Measurements from ENCODE around the gene SYNM. TPM values are rescaled to one million over a fixed set of nuclear protein-coding genes. Genes with fewer than 3 reads are reported as not detected.
"Not testable (repeated sequence)": the region's sequence is repeated elsewhere in the genome, so short reads cannot be mapped to it uniquely, and the experiment has no call there.

SYNM gene
- total RNA-seq, 4 donors from 2014 or later = 98.3 to 414 (median 158) TPM

DNA sequence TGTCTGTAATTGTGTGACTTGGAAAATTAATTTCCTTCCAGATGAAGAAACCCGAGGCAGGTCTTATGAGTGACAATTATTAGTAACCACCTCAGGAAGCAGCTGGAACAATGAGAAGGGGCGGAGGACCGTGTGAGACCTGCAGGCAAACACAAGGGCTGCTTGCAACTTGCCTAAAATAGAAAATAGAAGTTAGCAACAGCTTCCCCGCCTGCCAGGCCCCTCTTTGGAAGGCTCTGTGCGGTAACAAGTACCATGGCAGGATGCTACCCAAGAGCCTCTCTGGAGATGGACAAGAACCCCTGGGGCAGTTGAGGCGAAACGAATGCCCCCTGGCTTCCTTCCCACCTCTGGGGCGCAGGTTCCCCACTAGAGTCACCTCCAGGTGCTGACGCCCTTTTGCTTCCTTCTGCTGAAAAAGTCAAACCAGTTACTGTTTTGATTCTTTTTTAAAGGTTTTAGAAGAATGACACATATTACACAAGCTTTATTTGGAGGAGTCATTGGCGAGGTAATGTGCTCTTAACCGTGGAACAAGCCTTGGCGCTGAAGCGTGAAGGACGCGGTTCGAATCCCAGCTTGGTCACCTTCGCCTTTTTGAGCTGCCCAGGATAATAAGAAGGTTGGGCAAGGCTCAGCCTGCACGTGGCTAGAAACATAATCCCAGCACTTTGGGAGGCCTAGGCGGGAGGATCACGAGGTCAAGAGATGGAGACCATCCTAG lies 47.0 kb upstream of the SYNM start:
- H3K36me3 ChIP-seq = no peaks in the 10 kb centered on the region
- peak overlapping the region; percentile 64 to 90 (median 77) for H3K27ac ChIP-seq
- H3K9me3 ChIP-seq = no peaks in the 10 kb centered on the region
- DNase-seq = no peak
- WGBS, 2 donors (ENCODE audit: low coverage in 1 of 2) = 67 to 72% methylated on average over 14 to 20 of the region's 20 CpGs
- TF ChIP-seq, protein P1, sequence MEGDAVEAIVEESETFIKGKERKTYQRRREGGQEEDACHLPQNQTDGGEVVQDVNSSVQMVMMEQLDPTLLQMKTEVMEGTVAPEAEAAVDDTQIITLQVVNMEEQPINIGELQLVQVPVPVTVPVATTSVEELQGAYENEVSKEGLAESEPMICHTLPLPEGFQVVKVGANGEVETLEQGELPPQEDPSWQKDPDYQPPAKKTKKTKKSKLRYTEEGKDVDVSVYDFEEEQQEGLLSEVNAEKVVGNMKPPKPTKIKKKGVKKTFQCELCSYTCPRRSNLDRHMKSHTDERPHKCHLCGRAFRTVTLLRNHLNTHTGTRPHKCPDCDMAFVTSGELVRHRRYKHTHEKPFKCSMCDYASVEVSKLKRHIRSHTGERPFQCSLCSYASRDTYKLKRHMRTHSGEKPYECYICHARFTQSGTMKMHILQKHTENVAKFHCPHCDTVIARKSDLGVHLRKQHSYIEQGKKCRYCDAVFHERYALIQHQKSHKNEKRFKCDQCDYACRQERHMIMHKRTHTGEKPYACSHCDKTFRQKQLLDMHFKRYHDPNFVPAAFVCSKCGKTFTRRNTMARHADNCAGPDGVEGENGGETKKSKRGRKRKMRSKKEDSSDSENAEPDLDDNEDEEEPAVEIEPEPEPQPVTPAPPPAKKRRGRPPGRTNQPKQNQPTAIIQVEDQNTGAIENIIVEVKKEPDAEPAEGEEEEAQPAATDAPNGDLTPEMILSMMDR (IDR thresholded peaks at IDR 0.05) = no peak
- no peak for TF ChIP-seq EP300 (IDR thresholded peaks at IDR 0.05; ENCODE audit: low read depth)
- no peak for TF ChIP-seq POLR2AphosphoS5 (IDR thresholded peaks at IDR 0.05)
- H3K27me3 ChIP-seq = peaks cover 35% of the 10 kb centered on the region
- intact Hi-C loops (cut with DNase I; ENCODE audit: low total_unique reads) = loop anchor here (10.0 kb wide), 1 partner anchor 413 kb away; the partner anchor contains the start of gene IGF1R
- peaks cover 4 to 14% (median 10%) of the 10 kb centered on the region in 4 donors for H3K4me1 ChIP-seq
- in situ Hi-C loops (cut with MboI; ENCODE audit: low pct_ligation_motif_present in 1 of 4, low pct_unique_long_range_greater_than_20kb in 1 of 4, low sequenced_read_pairs in 3 of 4) = loop anchor here (25.0 kb wide), 5 partner anchors 271 to 621 kb away; partner anchors contain the start of gene IGF1R (in 2 of the 4)
- no peak overlapping the region for H3K4me3 ChIP-seq

DNA sequence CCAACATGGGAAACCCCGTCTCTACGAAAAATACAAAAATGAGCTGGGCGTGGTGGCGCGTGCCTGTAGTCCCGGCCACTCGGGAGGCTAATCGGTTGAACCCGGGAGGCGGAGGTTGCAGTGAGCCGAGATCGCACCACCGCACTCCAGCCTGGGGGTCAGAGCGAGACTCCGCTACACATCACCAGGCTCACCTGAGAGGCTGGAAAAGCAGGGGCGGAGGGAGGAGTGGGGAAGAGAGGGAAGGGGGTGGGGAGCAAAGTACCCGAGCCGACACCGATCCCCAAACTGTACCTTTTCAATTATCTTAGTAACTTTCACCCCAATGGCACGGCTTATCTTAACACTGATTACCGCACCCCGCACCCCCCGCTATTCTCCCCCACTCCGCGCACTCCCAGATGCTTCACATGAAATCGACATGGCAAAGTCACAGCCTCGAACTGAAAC lies 46.4 kb upstream of the SYNM start:
- TF ChIP-seq EP300 (IDR thresholded peaks at IDR 0.05; ENCODE audit: low read depth) (no peak), POLR2A (IDR thresholded peaks at IDR 0.05) (no peak), POLR2AphosphoS5 (IDR thresholded peaks at IDR 0.05) (no peak)
- TF ChIP-seq, protein P1 (IDR thresholded peaks at IDR 0.05) = no peak
- intact Hi-C loops (cut with DNase I; ENCODE audit: low total_unique reads) = loop anchor here (10.0 kb wide), 1 partner anchor 414 kb away; the partner anchor contains the start of gene IGF1R

DNA sequence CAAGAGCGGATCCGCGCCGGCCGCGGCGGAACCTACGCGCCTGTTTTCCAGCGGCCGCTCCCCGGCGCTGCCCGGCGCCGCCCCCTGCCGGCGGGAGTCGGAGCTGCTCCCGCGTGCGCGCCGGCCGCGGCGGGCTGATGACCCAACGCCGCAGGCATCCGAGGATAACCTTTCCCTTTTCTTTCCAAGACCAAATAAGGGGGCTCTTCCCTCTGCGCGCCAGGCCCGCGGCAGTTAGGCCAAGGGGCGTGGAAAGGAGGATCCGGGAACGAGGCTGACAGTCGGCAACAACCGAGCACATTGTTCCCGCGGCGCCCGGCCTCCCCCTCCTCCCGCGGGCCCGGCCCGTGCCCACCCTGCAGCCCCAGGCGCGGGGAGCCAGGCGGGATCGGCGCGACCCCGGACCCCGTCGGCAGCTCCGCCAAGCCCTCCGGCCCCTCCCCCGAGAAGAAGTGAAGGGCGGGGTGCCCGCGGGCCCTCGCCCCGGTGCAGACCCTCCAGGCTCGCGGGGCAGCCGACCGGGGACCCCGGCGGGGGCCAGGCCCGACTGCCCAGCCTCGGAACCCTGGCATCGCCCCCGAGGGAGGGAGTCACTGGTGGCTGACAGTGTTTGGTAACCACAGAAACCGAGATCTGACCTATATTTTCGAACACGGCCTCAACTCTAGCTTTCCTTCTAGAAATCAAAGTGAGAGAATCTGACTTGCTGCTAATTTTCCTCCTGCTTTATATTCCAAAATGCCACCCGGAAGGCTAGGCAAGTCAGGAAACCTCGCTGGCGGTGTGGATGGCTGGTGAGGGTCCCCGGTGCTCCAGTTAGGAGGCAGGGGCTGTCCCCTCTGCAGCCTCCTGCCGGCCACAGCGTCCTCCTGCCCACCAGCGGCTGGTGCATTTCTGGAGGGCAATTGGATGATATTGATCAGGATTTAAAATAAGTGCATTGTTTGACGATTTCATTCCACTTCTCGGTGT lies 45.6 kb upstream of the SYNM start:
- Histone ChIP-seq H3K36me3 (no peaks in the 10 kb centered on the region), H3K4me1 (peaks cover 4 to 14% (median 10%) of the 10 kb centered on the region in 4 donors), H3K27me3 (peaks cover 41% of the 10 kb centered on the region), H3K27ac (peak overlapping the region; percentile 88 to 92 (median 90)), H3K9me3 (no peaks in the 10 kb centered on the region), H3K4me3 (peak overlapping the region; percentile 26 to 50 (median 46))
- TF ChIP-seq, protein P1 (IDR thresholded peaks at IDR 0.05) = peak in 4 of 5 experiments; percentile 48 to 74 (median 64)
- peak; percentile 26 to 66 (median 58) for TF ChIP-seq POLR2AphosphoS5 (IDR thresholded peaks at IDR 0.05)
- TF ChIP-seq POLR2A (IDR thresholded peaks at IDR 0.05) = no peak
- TF ChIP-seq EP300 (IDR thresholded peaks at IDR 0.05; ENCODE audit: low read depth) = no peak
- DNase-seq = peak; percentile 71
- in situ Hi-C loops (cut with MboI; ENCODE audit: low pct_ligation_motif_present in 1 of 4, low pct_unique_long_range_greater_than_20kb in 1 of 4, low sequenced_read_pairs in 3 of 4) = loop anchor here (25.0 kb wide), 5 partner anchors 272 to 622 kb away; partner anchors contain the start of gene IGF1R (in 2 of the 4)
- 0 to 24% methylated on average over 4 to 20 of the region's 86 CpGs for WGBS, 2 donors (ENCODE audit: low coverage in 1 of 2)
- intact Hi-C loops (cut with DNase I; ENCODE audit: low total_unique reads) = loop anchor here (10.0 kb wide), 1 partner anchor 414 kb away; the partner anchor contains the start of gene IGF1R

More for the DNA sequence above, 46.4 kb upstream of the SYNM start:
- Histone ChIP-seq H3K27ac (peak overlapping the region; percentile 64 to 90 (median 77)), H3K36me3 (no peaks in the 10 kb centered on the region), H3K4me3 (peak overlapping the region in 3 of 4 donors; percentile 26 to 47 (median 46)), H3K27me3 (peaks cover 40% of the 10 kb centered on the region), H3K4me1 (peaks cover 4 to 14% (median 10%) of the 10 kb centered on the region in 4 donors), H3K9me3 (no peaks in the 10 kb centered on the region)
- 37 to 53% methylated on average over 14 to 27 of the region's 27 CpGs for WGBS, 2 donors (ENCODE audit: low coverage in 1 of 2)
- in situ Hi-C loops (cut with MboI; ENCODE audit: low pct_ligation_motif_present in 1 of 4, low pct_unique_long_range_greater_than_20kb in 1 of 4, low sequenced_read_pairs in 3 of 4) = loop anchor here (25.0 kb wide), 5 partner anchors 271 to 621 kb away; partner anchors contain the start of gene IGF1R (in 2 of the 4)
- no peak for DNase-seq

DNA sequence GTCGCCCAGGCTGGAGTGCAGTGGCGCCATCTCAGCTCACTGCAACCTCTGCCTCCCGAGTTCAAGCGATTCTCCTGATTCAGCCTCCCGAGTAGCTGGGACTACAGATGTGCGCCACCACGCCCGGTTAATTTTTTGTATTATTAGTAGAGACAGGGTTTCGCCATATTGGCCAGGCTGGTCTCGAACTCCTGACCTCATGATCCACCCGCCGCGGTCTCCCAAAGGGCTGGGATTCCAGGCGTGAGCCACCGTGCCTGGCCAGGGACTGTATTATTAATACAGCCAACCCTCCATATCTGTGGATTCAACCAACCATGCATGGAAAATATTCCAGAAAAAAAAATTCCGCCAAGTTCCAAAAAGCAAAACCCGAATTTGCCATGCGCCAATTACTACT lies 44.7 kb upstream of the SYNM start:
- H3K36me3 ChIP-seq, H3K4me3 ChIP-seq, DNase-seq, H3K9me3 ChIP-seq: not testable (repeated sequence)
- intact Hi-C loops (cut with DNase I; ENCODE audit: low total_unique reads) (loop anchor here (10.0 kb wide), 1 partner anchor 265 kb away; no protein-coding TSS in a partner anchor), in situ Hi-C loops (cut with MboI; ENCODE audit: low pct_ligation_motif_present in 1 of 4, low pct_unique_long_range_greater_than_20kb in 1 of 4, low sequenced_read_pairs in 3 of 4) (loop anchor here (25.0 kb wide), 5 partner anchors 273 to 623 kb away; partner anchors contain the start of gene IGF1R (in 2 of the 4))
- Histone ChIP-seq H3K27me3 (peaks cover 41% of the 10 kb centered on the region), H3K4me1 (peaks cover 4 to 14% (median 10%) of the 10 kb centered on the region in 4 donors), H3K27ac (peak overlapping the region in 2 of 4 donors; percentile 90 to 92)
- WGBS, 2 donors (ENCODE audit: low coverage in 1 of 2) = 91 to 94% methylated on average over 4 to 18 of the region's 18 CpGs
